ENCODE results near the gene RSPH4A. TPM values are rescaled to one million over a fixed set of nuclear protein-coding genes. Genes with fewer than 3 reads are reported as not detected.

Gene RSPH4A
- polyA plus RNA-seq, 1 donor (not counting 4 experiments of a cell fraction or from before 2014, with no cell fraction given), result 0.10 TPM

DNA sequence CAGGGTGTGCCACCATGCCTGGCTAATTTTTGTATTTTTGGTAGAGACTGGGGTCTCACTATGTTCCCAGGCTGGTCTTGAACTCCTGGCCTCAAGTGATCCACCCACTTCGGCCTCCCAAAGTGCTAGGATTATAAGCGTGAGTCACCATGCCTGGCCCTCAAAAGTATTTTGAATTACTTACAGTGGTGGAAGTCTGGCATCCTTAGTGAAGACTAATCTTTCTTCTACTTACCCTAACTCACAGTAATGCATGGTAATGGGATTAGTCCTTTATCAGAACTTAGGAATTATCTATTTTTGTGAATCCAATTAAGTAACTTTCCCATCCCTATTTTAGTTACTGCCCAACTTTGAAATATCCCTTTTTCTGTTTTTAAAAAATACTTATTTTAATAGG lies 41.1 kb upstream of the RSPH4A start:
- H3K79me2 ChIP-seq (ENCODE audit: control insufficient read depth, insufficient read depth, low read length), result peaks cover 85% of the 10 kb centered on the region
- H3K27me3 ChIP-seq (ENCODE audit: control insufficient read depth, extremely low read depth, insufficient read depth, low read length), result no peaks in the 10 kb centered on the region
- no peak overlapping the region for H2AFZ ChIP-seq (ENCODE audit: control insufficient read depth, low read length)
- TF ChIP-seq EZH2 (IDR thresholded peaks at IDR 0.05; ENCODE audit: low read length), result no peak
- TF ChIP-seq, protein P1, sequence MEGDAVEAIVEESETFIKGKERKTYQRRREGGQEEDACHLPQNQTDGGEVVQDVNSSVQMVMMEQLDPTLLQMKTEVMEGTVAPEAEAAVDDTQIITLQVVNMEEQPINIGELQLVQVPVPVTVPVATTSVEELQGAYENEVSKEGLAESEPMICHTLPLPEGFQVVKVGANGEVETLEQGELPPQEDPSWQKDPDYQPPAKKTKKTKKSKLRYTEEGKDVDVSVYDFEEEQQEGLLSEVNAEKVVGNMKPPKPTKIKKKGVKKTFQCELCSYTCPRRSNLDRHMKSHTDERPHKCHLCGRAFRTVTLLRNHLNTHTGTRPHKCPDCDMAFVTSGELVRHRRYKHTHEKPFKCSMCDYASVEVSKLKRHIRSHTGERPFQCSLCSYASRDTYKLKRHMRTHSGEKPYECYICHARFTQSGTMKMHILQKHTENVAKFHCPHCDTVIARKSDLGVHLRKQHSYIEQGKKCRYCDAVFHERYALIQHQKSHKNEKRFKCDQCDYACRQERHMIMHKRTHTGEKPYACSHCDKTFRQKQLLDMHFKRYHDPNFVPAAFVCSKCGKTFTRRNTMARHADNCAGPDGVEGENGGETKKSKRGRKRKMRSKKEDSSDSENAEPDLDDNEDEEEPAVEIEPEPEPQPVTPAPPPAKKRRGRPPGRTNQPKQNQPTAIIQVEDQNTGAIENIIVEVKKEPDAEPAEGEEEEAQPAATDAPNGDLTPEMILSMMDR (optimal IDR thresholded peaks at IDR 0.05 in 1 of 3, IDR thresholded peaks at IDR 0.05 in 1 of 3, conservative IDR thresholded peaks at IDR 0.05 in 1 of 3; ENCODE audit: extremely low read depth in 1 of 3, insufficient read depth in 2 of 3, low read length in 3 of 3), result no peak
- dilution Hi-C loops (cut with MboI; ENCODE audit: extremely low pct_ligation_motif_present, low sequenced_read_pairs), result no loop called here
- H3K4me3 ChIP-seq (ENCODE audit: control insufficient read depth in 2 of 3, extremely low read depth in 1 of 3, insufficient read depth in 2 of 3, low read depth in 1 of 3, low read length in 3 of 3), result no peak overlapping the region
- H3K4me2 ChIP-seq (ENCODE audit: control insufficient read depth, extremely low read depth, insufficient read depth, low read depth, low read length), result no peak overlapping the region
- FAIRE-seq (no peak), DNase-seq (ENCODE audit: low read depth, low spot score) (no peak)
- H3K4me1 ChIP-seq (ENCODE audit: control insufficient read depth, extremely low read depth, insufficient read depth, low read length), result peaks cover 3% of the 10 kb centered on the region
- H3K27ac ChIP-seq (ENCODE audit: control insufficient read depth, insufficient read depth, low read length), result no peak overlapping the region
- H3K9me3 ChIP-seq (ENCODE audit: control insufficient read depth, low read depth, low read length), result no peaks in the 10 kb centered on the region
- H4K20me1 ChIP-seq (ENCODE audit: control insufficient read depth, extremely low read depth, insufficient read depth, low read length), result peaks cover 3% of the 10 kb centered on the region
- H3K9me1 ChIP-seq (ENCODE audit: control insufficient read depth, extremely low read depth, insufficient read depth, low read length), result no peaks in the 10 kb centered on the region
- H3K9ac ChIP-seq (ENCODE audit: control insufficient read depth, extremely low read depth, insufficient read depth, low read length), result no peak overlapping the region
- H3K36me3 ChIP-seq (ENCODE audit: control insufficient read depth in 2 of 2, extremely low read depth in 1 of 2, insufficient read depth in 2 of 2, low read length in 2 of 2), result peaks cover 4 to 6% of the 10 kb centered on the region in 2 experiments

DNA sequence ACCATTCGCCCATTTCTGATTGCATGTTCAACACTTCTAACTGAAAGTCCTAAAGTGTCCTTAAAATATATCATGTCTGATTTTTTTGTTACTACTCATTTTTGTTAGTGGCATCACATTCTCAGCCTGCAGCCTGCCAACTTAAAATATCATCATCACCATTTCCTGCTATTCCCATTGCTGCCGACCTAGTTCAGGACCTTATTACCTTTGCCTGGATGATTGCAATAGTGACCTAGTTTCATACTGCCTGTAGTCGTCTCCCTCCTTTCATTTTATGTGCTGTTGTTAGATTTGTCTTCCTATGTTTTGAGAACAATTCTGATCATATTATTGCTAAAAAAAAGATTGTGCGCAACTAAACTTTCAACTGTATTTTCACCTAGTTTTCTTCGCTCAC lies 38.8 kb upstream of the RSPH4A start:
- peaks cover 70% of the 10 kb centered on the region for H3K79me2 ChIP-seq (ENCODE audit: control insufficient read depth, insufficient read depth, low read length)
- H3K27me3 ChIP-seq (ENCODE audit: control insufficient read depth, extremely low read depth, insufficient read depth, low read length), result no peaks in the 10 kb centered on the region
- H3K27ac ChIP-seq (ENCODE audit: control insufficient read depth, insufficient read depth, low read length), result no peak overlapping the region
- no peaks in the 10 kb centered on the region for H3K9me1 ChIP-seq (ENCODE audit: control insufficient read depth, extremely low read depth, insufficient read depth, low read length)
- peaks cover 3% of the 10 kb centered on the region for H3K4me1 ChIP-seq (ENCODE audit: control insufficient read depth, extremely low read depth, insufficient read depth, low read length)
- H3K4me3 ChIP-seq (ENCODE audit: control insufficient read depth in 2 of 3, extremely low read depth in 1 of 3, insufficient read depth in 2 of 3, low read depth in 1 of 3, low read length in 3 of 3), result no peak overlapping the region
- peaks cover 5 to 6% of the 10 kb centered on the region in 2 experiments for H3K36me3 ChIP-seq (ENCODE audit: control insufficient read depth in 2 of 2, extremely low read depth in 1 of 2, insufficient read depth in 2 of 2, low read length in 2 of 2)
- TF ChIP-seq, protein P1 (optimal IDR thresholded peaks at IDR 0.05 in 1 of 3, IDR thresholded peaks at IDR 0.05 in 1 of 3, conservative IDR thresholded peaks at IDR 0.05 in 1 of 3; ENCODE audit: extremely low read depth in 1 of 3, insufficient read depth in 2 of 3, low read length in 3 of 3), result no peak
- TF ChIP-seq EZH2 (IDR thresholded peaks at IDR 0.05; ENCODE audit: low read length), result no peak
- no peak overlapping the region for H3K4me2 ChIP-seq (ENCODE audit: control insufficient read depth, extremely low read depth, insufficient read depth, low read depth, low read length)
- dilution Hi-C loops (cut with MboI; ENCODE audit: extremely low pct_ligation_motif_present, low sequenced_read_pairs), result no loop called here
- H3K9me3 ChIP-seq (ENCODE audit: control insufficient read depth, low read depth, low read length), result no peaks in the 10 kb centered on the region
- peaks cover 3% of the 10 kb centered on the region for H4K20me1 ChIP-seq (ENCODE audit: control insufficient read depth, extremely low read depth, insufficient read depth, low read length)
- no peak overlapping the region for H3K9ac ChIP-seq (ENCODE audit: control insufficient read depth, extremely low read depth, insufficient read depth, low read length)
- H2AFZ ChIP-seq (ENCODE audit: control insufficient read depth, low read length), result no peak overlapping the region
- FAIRE-seq (peak; percentile 5), DNase-seq (ENCODE audit: low read depth, low spot score) (no peak)

Measured in keratinocyte (primary cell).